A673 (cell line): ENCODE data around the gene GALP.

Source experiments
- EZH2 ChIP-seq: fragments of 200-600 bp; sonication (generic); IDR thresholded peaks from 2 replicates; pipeline ENCODE4 v1.6.1; 2017; ENCODE audit warnings: borderline replicate concordance, low read depth, mild to moderate bottlenecking, mixed read lengths, antibody characterized with exemption, low read length; ENCODE audit not compliant: poor library complexity, severe bottlenecking
- TF ChIP-seq, protein P1 (sequence below): fragments of 300-800, 200-600 bp; sonication (generic); conservative IDR thresholded peaks from 2 replicates; pipeline ENCODE4 v1.5.1; 2017; ENCODE audit warnings: low read depth, mild to moderate bottlenecking, antibody characterized with exemption, low read length, moderate library complexity, mixed read lengths

GRCh38 chr19:56161534-56161933, 14.3 kb upstream of the GALP start:
- TF ChIP-seq, protein P1, sequence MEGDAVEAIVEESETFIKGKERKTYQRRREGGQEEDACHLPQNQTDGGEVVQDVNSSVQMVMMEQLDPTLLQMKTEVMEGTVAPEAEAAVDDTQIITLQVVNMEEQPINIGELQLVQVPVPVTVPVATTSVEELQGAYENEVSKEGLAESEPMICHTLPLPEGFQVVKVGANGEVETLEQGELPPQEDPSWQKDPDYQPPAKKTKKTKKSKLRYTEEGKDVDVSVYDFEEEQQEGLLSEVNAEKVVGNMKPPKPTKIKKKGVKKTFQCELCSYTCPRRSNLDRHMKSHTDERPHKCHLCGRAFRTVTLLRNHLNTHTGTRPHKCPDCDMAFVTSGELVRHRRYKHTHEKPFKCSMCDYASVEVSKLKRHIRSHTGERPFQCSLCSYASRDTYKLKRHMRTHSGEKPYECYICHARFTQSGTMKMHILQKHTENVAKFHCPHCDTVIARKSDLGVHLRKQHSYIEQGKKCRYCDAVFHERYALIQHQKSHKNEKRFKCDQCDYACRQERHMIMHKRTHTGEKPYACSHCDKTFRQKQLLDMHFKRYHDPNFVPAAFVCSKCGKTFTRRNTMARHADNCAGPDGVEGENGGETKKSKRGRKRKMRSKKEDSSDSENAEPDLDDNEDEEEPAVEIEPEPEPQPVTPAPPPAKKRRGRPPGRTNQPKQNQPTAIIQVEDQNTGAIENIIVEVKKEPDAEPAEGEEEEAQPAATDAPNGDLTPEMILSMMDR: no peak
- no peak for TF ChIP-seq EZH2
